T-helper 2 cell treated with Interferon-gamma antibody and Interleukin-4, amounts not matched to agents 100 ng/mL and 5 ng/mL, for 36 hours (primary cell): ENCODE data around the gene ICOSLG. TPM values are rescaled to one million over a fixed set of nuclear protein-coding genes. Genes with fewer than 3 reads are reported as not detected.
"Not testable (repeated sequence)": the region's sequence is repeated elsewhere in the genome, so short reads cannot be mapped to it uniquely, and the experiment has no call there.

Source experiments
- intact Hi-C: fragments of 100-400 bp; cut with micrococcal nuclease; formaldehyde crosslinking; loops from one replicate; pipeline ENCODE4 v1.15.1; 2023
- total RNA-seq: library from RNA; stranded (reverse); gene quantifications from 2 replicates; pipeline ENCODE4 v1.2.3, GENCODE V29; 2022

ICOSLG gene
- total RNA-seq, 1 donor from 2014 or later, result 10.0 TPM

GRCh38 chr21:44227614-44228013 is 13.1 kb downstream of the ICOSLG start:
- intact Hi-C loops, result not testable (repeated sequence)

GRCh38 chr21:44225605-44226004 is 15.1 kb downstream of the ICOSLG start:
- intact Hi-C loops, result not testable (repeated sequence)

- intact Hi-C loops, result not testable (repeated sequence)
These were observed 17.4 kb downstream of the ICOSLG start for GRCh38 chr21:44223334-44223733.

GRCh38 chr21:44220674-44221073 is 20.1 kb downstream of the ICOSLG start:
- intact Hi-C loops, result not testable (repeated sequence)

GRCh38 chr21:44218461-44218860 is 22.3 kb downstream of the ICOSLG start:
- intact Hi-C loops, result not testable (repeated sequence)

GRCh38 chr21:44211978-44212377 is 28.8 kb downstream of the ICOSLG start:
- intact Hi-C loops, result not testable (repeated sequence)

GRCh38 chr21:44211574-44211973 is 29.2 kb downstream of the ICOSLG start:
- intact Hi-C loops, result not testable (repeated sequence)

GRCh38 chr21:44207860-44208646 is 32.7 kb downstream of the ICOSLG start:
- intact Hi-C loops, result not testable (repeated sequence)

- intact Hi-C loops, result not testable (repeated sequence)
These were observed 33.8 kb downstream of the ICOSLG start for GRCh38 chr21:44206698-44207676.

GRCh38 chr21:44206187-44206586 is 34.6 kb downstream of the ICOSLG start:
- intact Hi-C loops, result not testable (repeated sequence)

- intact Hi-C loops, result not testable (repeated sequence)
These were observed 38.0 kb downstream of the ICOSLG start for GRCh38 chr21:44202590-44203299.

GRCh38 chr21:44199997-44200396 is 40.7 kb downstream of the ICOSLG start:
- intact Hi-C loops, result not testable (repeated sequence)

- intact Hi-C loops, result no loop called here
These were observed 41.3 kb downstream of the ICOSLG start for GRCh38 chr21:44199448-44199847.

GRCh38 chr21:44197156-44197516 is 43.6 kb downstream of the ICOSLG start:
- intact Hi-C loops, result not testable (repeated sequence)

GRCh38 chr21:44196212-44197155 is 44.3 kb downstream of the ICOSLG start:
- intact Hi-C loops, result not testable (repeated sequence)

GRCh38 chr21:44194888-44195287 is 45.9 kb downstream of the ICOSLG start:
- intact Hi-C loops, result not testable (repeated sequence)

- intact Hi-C loops, result not testable (repeated sequence)
These were observed 46.3 kb downstream of the ICOSLG start for GRCh38 chr21:44194451-44194850.

- intact Hi-C loops, result not testable (repeated sequence)
These were observed 47.6 kb downstream of the ICOSLG start for GRCh38 chr21:44193108-44193507.

- intact Hi-C loops, result not testable (repeated sequence)
These were observed 50.1 kb downstream of the ICOSLG start for GRCh38 chr21:44190349-44191271.
